Stimulated activated CD4-positive, alpha-beta T cell treated with anti-CD3 and anti-CD28 coated beads, TNF-alpha, amount 100 ng/mL, for 4 hours (primary cell): ENCODE measurements around the gene PHF21B.

Experiments
- DNase-seq, 3 experiments: peaks; one replicate each; pipeline ENCODE4 v3.0.0-alpha.2; 2020; ENCODE audit warnings: low read depth in 3 of 3

The PHF21B gene

DNA sequence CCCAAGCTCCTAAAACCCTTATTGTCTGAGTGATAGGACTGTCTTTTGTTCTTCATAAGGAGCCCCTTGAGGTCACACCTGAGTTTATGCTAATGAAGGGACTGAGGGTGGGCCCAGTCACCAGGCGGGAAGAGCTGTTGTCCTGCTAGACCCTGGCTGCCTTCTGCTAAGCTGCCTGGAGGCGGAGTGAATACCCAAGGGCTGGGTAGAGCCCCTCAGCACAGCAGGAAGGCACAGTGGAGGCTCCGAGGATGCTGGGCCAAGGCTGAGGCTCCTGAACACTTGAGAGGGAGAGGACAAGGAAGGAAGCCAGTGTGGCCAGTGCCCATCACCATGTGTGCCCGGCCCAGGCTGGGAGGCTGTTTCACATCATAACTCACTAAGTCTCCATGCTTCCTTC is 4.8 kb upstream of the PHF21B start:
- DNase-seq: no peak

DNA sequence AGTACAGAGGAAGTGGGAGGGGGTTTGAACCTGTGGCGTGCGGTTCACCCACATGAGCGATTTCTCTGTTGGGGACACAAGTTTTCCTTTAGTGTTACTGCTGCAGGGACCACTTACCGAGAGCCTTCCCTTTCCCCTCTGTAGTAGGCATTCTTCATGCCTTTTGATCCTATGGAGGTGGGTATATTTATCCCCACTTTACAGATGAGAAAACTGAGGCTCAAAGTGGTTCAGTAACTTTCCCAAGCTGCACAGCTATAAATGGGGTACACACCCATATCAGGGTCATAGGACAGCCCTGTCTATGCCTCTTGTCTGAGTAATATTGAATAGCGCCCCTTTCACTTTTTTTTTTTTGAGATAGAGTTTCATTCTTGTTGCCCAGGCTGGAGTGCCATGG is 3.3 kb upstream of the PHF21B start:
- no peak for DNase-seq

DNA sequence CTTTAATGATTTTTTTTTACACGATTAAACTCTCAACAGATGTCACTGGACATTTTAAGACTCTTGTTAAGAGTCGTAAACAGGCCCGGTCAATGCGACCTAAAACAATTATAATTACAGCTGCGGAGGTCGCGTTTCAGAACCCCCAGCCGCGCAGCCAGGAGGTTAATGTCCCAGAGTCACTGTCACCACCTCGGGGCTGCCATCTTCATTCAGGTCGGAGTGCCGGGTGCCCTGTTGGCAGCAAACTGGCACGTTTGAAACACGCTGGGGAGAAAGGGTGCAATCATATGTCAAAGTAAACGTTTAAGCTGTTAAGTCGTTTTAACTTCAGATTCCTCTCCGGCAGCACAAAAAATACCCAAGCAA is 711 bp upstream of the PHF21B start:
- no peak for DNase-seq

DNA sequence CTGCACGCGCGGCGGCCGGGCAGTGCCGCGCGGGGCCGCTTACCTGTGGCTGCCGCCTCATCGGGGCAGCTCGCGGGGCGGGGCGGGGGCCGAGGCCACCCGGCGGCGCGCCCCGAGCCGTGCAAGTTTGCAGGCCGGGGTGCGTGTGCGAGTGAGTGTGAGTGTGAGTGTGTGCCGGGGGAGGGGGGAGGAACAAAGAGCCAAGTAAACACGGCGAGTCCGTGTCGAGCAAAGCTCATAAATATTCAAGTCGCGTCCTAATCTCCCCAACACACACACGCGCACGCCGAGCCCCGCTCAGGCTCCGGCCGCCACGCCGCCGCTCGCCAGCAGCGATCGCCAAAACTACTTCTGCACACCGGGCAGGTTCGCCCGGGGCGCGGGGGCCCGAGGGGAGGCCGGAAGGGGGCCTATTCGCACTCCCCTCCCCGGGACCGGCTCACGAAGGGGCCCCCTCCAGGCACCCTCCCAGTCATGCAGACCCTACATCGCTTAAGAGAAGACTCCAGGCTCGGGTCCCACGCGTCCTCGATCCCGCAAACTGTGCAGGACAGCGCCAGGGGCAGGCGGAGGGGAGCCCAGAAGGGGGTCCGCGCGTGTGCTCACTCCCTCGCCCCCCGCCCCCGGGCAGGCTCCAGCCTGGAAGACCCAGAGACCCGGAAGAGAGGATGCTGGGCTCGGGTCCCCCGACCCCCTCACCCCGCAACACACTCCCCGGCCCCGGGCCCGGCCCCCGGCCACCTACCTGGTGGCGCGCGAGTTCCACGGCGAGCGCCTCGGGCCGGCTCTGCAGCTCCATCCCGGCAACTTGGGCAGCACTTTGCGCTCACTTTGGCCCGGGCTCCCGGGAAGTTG is 827 bp downstream of the PHF21B start:
- DNase-seq: no peak

DNA sequence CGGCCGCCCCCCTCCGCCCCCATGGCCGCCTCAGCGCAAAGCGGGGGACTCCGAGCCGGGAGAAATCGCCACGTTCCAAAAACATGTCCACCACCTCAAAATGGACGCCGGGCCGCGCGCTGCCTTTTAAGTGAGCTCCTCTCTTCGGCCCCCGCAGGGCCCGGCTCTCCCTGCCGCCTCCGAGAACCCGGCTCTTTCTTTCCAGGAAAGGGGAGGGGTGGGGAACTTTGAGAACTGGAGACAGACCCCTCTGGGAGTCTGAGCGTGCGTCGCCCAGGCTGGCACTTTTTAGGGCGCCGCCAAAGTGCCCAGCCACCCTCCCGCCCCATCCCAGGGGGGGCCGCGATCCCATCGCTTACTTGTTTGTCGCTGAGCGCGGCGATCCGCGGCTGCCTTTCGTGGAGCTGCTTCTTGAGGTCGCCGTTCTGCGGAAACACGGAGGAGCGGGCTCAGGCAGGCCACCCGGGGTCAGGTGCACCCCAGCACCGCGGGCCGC is 1.6 kb downstream of the PHF21B start:
- DNase-seq: no peak

DNA sequence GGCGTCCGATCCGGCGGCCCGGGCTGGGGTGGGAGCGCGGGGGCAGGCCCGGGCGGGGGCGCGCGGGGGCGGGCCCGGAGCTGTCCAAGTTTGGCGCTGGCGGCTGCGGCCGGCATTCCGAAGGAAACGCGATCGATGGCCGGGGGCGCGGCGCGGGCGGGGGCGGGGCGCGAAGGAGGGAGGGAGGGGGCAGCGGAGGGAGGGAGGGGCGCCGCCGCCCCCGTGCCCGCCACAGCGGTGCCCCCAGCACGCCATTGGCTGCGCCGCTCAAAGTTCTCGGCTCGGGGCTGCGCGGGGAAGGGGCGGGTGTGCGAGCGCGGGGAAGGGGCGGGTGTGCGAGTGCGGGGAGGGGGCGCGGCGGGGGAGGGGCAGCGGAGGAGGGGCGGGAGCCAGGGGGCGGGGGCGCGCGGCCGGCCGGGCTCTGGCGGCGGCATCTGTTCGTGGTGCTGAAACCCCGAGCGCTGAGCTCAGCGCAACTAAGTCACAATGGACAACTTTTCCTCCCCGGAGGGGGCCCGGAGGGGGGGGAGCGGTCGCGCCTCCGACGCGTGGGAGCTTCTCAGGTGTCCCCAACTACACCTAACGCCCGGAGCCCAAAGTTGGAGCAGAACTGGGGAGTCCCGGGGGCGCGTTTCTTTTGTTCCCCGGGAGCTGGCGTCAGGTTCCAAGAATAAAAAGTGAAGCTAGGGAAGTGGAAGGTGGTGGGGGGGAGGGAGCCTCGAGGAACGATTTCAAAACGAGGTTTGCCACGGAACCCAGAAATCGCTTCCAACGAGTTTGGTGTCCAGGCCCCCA is 2.2 kb downstream of the PHF21B start:
- no peak for DNase-seq

DNA sequence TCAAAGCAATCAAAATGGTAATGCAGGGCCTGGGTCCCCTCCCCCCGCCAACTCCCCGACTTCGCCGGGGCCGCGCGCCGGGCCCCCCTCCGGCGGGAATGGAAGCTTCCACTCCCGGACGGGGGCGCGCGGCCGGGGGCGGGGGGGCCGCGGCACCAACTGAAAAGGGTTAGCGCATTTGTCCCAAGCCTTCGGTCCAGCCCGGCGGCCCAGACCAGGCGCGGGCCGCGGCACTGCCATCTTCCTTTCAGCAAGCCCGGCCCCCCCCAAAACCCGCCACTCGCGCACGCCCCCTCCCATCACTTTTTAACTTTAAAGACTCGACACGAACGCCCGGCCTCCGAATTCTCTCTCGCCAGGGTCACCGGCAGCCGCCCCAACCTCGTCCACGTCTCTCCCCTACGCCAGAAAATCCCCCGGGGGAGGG is 2.8 kb downstream of the PHF21B start:
- DNase-seq: no peak

DNA sequence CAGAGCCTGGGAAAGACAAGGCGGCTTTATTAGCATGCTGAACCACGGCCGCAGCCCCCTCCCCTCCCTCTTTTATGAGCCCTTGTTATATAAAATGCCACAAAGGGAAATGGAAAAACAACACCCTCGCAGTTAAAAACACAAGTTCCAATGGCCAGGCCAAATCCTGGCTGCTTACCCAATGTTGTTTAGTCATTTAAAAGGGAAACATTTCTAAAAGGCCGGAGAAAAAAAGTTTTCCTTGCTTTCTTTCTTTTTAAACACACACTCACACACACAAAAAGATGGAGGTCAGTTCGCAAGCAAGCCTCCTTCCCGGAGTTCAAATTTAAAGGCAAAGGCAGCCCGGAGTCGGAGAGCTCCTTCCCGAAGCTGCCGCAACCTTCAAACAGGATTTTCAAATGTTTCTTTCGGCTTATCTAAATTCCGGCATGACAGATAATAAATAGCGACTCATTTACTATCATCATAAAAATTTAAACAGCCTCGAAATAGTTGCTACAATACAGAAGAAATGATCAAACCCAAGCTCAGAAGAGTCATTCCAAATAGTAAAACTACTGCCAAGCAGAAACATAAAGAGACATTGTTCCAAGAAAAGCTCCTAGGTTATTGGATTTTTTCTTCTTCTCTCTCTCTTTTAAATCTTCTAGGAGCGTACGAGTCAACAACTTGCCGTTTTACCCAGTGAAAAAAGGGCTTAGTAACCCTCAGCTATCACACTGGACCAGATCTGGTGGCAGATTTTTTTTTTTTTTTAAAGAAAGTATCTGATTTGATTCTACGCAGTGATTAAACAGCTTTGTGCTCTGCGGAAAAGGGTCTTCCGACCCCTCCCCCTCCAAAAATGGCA is 3.5 kb downstream of the PHF21B start:
- DNase-seq: no peak

DNA sequence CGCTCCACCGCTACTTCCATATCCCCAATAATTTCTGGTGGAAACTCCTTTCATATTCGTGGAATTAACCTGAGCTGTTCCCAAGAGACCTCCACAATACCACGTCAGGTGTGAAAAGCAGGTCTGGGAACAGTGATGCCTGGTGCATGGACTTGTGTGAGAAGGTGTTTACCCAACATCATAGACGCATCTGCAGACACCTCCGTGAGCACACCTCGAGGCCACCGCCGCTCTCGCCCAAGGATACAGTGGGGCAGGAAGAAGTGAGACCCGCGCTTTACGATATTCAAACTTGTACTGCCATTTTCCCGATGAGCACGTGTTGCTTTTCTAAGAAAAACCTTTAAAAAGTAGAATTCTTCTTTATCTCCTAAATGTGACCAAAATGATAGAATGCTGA is 8.2 kb downstream of the PHF21B start:
- DNase-seq: no peak

DNA sequence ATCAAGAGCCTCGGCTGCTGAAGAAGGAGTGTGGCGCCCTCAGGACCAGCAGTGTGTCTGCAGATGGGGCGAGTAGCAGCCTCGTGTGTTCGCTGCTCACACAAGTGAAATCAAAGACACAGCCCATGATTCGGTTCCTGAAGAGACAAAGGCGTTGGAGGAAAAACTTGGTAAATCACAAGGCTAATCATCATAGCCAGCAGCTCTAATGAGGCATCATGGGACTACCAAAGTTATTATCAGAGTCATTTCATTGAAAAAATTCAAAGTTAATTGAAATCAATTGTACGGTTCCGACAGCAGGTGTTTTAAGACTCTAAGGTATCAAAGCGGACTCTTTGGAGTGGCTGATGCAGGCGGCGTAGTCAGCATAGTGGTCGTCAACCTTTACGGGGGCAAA is 9.5 kb downstream of the PHF21B start:
- DNase-seq: no peak

DNA sequence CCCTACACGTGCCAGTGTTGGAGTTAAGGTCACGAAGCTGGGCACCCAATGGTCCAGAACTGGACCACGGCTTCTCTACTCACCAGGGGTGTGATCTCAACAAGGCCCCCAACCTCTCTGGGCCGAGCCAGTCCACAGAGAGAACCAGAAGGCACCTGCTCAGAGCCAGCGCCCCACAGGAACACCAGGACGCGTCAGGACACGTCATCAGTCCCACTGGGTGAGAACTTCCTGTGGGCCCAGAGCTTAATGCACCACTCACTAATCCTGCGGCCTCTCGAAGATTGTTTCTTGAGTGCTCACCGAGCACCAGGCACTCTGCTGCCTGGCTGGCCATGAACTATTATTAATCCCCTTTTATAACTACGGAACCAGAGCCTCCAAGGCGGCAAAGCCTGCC is 10.1 kb downstream of the PHF21B start:
- no peak for DNase-seq

DNA sequence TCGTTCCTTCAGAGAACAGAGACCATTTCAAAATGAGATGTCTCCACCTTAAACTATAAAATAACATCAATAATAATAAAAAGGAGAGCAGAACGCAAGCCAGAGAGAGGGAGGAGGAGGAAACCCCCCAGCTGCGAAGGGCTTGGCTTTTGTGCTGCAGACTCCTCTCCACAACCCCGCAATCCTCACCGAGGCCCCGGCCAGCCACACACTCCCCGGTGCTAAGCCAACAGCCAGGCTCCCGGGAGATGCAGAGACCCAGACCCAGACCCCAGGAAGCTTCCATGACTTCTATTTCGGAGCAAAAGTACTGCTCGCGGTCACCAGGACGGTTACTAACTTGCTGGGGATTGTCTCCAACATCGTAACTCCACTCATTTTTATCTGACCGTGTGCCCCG is 10.6 kb downstream of the PHF21B start:
- DNase-seq: no peak

DNA sequence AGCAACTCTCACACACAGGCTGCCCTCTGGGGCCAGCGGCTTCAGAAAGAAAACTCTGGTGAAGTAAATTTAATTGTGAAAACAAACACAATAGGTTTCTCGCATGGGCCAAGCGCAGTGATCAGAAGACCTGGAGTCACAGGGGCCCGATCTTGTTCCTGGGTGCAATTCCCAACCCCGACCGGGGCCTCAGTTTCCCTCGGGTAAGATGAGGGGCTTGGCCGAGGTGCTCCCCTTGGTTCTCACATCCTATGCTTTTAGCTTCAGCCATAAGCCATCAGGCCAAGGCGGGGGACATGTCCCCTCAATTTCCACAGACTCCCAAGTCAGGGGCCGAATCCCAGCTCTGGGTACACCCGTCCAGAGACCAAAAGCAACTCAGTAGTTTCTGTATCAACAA is 11.5 kb downstream of the PHF21B start:
- DNase-seq: no peak

DNA sequence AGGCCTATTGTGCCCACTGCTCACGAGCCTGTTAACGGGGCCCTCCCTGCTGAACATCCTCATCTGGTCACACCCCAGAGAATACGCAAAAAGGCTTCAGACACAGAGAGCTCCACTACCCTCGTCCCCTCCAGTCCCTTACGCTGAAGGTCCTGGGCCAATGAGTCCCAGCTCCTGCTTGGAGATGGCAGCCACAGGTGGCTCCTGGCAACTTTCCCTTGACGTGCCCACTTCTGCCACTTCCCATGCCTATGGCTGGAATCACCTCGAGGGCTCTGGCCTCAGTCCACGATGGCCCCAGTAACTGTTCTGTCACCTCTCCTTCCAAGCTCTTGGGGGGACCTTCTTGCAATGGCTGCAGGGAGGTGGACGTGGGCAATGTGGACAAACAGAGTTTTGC is 12.7 kb downstream of the PHF21B start:
- no peak for DNase-seq

DNA sequence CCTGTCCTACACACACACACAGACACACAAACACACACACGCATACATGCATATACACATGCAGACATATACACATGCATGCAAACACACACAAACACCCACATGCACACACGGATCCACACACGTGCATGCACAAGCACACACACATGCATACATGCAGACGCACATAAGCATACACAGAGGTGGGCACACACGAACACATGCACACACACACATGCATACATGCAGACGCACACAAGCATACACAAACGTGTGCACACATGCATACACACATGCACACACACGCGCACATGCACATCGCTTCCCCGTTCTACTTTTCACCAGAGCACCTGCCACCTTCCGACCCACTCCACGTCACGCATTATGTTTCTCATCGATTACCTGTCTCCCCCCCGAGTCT is 13.2 kb downstream of the PHF21B start:
- DNase-seq: no peak

DNA sequence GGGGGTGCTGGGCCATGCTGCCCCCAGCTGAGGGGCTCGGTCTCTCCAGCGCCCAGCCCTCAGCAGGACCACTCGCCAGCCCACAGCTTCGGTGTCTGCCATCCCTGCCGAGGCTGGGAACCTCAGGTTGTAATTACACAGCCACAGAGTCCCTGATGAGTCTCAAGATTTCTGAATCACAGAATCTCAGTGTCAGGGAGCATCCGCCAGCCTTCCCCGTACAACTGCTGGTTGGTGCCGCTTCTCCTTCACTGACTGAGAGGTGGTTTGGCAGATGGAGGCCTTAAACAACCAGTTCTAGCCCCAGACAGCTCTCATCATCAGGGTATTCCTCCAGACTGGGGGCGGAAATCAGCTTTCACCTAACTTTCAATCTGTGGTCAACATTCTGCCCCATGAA is 13.7 kb downstream of the PHF21B start:
- DNase-seq: no peak

DNA sequence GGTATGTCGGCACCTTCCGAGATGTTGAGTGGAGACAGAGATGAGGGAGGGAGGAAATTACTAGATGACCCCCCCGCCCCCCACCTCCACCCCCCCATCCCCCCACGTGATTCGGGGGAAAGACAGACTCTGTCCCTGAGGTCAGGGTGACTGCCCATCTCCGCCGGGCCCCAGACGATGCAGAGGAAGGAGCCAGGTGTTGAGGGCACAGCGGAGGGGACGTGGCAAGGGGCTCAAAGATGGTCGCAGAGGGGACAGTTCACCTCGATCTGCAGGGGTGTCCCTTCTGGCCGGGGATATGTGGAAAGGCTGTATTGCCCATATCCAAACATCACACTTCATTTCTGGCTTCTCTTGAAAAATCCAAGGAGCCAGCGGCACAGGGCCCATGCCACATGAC is 14.1 kb downstream of the PHF21B start:
- DNase-seq: no peak

DNA sequence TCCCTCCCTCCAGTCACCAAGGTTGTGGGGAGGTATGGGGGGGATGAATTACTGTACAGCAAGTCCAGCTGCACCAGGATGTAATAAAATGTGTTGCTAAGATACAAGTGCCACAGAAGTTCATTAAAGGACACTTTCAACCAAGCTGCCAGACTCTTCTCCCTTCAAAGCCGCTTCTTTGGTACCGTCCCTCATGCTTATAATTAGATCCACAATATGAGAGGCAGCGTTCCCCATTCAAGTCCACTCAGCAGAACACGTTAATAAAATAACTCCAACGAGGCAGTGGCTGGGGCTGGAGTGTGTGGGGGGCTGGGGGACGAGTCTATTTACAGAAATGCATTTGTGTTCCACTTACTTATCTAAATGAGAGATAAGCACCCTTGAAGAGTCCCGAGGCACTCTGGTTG is 14.7 kb downstream of the PHF21B start:
- no peak for DNase-seq

DNA sequence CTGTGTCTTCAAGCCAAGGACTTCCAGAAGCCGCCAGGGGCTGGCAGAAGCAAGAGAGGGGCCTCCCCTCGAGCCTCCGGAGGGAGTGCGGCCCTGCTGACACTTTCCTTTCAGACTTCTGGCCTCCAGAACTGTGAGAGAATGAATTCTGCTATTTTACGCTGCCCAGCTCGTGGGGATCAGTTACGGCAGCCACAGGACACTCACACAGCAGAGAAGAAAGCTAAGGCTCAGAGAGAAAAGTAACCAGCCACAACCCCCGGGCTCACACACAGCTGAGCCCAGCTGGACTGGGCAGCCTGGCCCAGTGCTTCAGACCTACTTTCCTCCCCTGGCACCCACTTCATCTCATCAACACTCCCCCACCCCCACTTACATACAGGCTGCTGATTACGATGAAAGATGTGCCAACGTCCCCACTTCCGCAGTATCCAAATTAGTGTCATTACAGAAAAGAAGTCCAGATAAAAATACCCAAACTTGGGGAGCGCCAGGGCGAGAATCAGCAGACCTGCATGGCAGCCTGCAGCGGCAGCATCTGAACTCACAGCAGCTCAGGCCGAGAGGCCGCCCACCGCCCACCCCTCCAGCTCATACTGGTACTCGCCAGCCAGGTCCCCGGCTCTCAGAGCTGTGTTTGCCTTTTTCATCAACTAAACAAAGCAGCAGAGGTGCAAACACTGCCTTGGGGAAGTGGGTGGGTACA is 15.3 kb downstream of the PHF21B start:
- no peak for DNase-seq

DNA sequence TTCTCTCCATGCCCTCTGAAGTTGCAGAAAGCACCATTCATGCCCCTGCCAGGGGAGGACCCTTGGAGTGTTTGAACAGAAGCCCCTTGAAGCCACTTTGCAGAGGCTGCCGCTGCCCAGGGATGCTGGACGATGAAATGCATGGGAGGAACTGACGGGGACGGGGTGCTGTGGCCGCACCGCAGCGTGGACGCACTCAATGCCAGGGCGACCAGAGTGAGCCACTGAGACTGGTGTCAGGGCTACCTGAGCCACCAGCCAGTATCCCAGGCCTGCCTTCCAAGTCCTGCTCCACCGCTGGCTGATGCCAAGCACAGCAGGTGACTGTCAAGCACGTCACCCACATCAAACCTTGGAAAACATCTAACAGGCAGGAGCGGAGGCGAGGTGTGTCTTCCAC is 17.6 kb downstream of the PHF21B start:
- no peak for DNase-seq

DNA sequence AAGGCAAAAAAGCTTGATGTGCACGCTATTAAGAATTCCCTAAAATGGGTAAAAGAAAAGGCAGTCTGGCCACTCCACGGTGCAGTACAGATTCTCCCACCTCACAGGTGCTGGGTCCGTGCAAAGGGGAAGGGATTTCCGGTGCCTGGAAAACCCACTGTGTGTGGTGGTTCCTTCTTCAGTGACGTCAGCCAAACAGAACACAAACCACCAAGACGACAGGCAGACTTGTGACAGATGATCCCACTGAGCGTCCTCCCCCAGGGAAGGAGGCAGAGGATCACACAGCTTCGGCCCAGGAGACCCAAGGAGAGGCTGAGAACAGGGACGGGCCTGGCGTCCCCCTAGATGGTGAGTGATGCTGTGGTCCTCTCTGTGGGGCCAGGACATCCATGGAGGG is 18.6 kb downstream of the PHF21B start:
- no peak for DNase-seq

DNA sequence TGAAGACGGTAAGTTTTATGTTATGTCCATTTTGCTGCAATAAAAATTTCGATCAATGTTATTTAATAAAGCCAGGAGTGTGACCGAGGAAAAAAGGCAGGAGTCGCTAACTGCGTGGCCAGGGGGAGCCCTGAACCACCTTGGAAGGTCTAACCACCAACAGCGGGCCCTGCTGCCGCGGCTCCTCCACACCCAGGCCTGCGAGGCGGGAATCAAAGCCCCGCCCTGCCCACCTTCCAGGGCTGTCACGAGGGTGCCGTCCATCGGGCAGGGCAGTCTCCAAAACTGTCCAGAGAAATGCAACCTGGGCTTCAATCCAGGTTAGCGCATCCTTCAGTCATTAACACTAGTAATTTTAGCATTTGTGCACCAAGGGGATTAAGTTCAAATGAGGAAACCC is 19.0 kb downstream of the PHF21B start:
- no peak for DNase-seq
